HG02981 (cell line): Measurements from ENCODE around the gene FCHO1.
"Not testable (repeated sequence)": the region's sequence is repeated elsewhere in the genome, so short reads cannot be mapped to it uniquely, and the experiment has no call there.

Source experiments
- ATAC-seq: cut with Tn5 transposase; IDR thresholded peaks from one replicate; pipeline ENCODE4 v1.9.1; 2021; ENCODE audit warnings: mild to moderate bottlenecking, moderate library complexity; ENCODE audit not compliant: unreplicated experiment

FCHO1 gene

GRCh38 chr19:17762505-17763229, 11.4 kb downstream of the FCHO1 start:
- no peak for ATAC-seq

- no peak for ATAC-seq
Measured at GRCh38 chr19:17764348-17764747, 13.1 kb downstream of the FCHO1 start.

GRCh38 chr19:17765069-17765618, 13.9 kb downstream of the FCHO1 start:
- no peak for ATAC-seq

- no peak for ATAC-seq
Measured at GRCh38 chr19:17766543-17767131, 15.4 kb downstream of the FCHO1 start.

- ATAC-seq, result no peak
Measured at GRCh38 chr19:17767559-17767958, 16.3 kb downstream of the FCHO1 start.

GRCh38 chr19:17770613-17771012, 19.3 kb downstream of the FCHO1 start:
- no peak for ATAC-seq

GRCh38 chr19:17772172-17772571, 20.9 kb downstream of the FCHO1 start:
- no peak for ATAC-seq

- no peak for ATAC-seq
Measured at GRCh38 chr19:17775245-17775927, 24.1 kb downstream of the FCHO1 start.

GRCh38 chr19:17775991-17776803, 24.9 kb downstream of the FCHO1 start:
- ATAC-seq, result peak; percentile 70

- not testable (repeated sequence) for ATAC-seq
Measured at GRCh38 chr19:17777840-17778239, 26.6 kb downstream of the FCHO1 start.

GRCh38 chr19:17778251-17778967, 27.1 kb downstream of the FCHO1 start:
- no peak for ATAC-seq

GRCh38 chr19:17778968-17779929, 28.0 kb downstream of the FCHO1 start:
- no peak for ATAC-seq

GRCh38 chr19:17780781-17781180, 29.5 kb downstream of the FCHO1 start:
- ATAC-seq, result no peak

GRCh38 chr19:17783721-17784120, 32.4 kb downstream of the FCHO1 start:
- ATAC-seq, result not testable (repeated sequence)

- ATAC-seq, result no peak
Measured at GRCh38 chr19:17784201-17785008, 33.1 kb downstream of the FCHO1 start.

GRCh38 chr19:17787274-17787913, 36.1 kb downstream of the FCHO1 start:
- no peak for ATAC-seq

- ATAC-seq, result no peak
Measured at GRCh38 chr19:17788632-17789031, 37.4 kb downstream of the FCHO1 start.
